Stimulated activated CD8-positive, alpha-beta memory T cell treated with anti-CD3 and anti-CD28 coated beads, Interleukin-7, amount 100 ng/mL, for 48 hours (primary cell): ENCODE data around the gene SEC16B.
"Not testable (repeated sequence)": the region's sequence is repeated elsewhere in the genome, so short reads cannot be mapped to it uniquely, and the experiment has no call there.

Source experiments
- DNase-seq, 2 donors: peaks; one replicate each; pipeline ENCODE4 v3.0.0-alpha.2; 2020; ENCODE audit warnings: low read depth in 1 of 2; ENCODE audit errors: extremely low read depth in 1 of 2

The SEC16B gene

GRCh38 chr1:177969825-177970371, at the start of gene SEC16B:
Gene SEC16B, minus strand, starts transcription at chr1:177970058. Its CDS starts 2,077 bp downstream, at chr1:177967981.
- no peak for DNase-seq

GRCh38 chr1:178019622-178020021, 49.8 kb upstream of the SEC16B start:
- no peak for DNase-seq

- no peak for DNase-seq
These were observed 49.4 kb upstream of the SEC16B start for GRCh38 chr1:178019208-178019607.

GRCh38 chr1:178017517-178017916, 47.7 kb upstream of the SEC16B start:
- no peak for DNase-seq

- DNase-seq = no peak
These were observed 42.1 kb upstream of the SEC16B start for GRCh38 chr1:178011864-178012503.

- DNase-seq = no peak
These were observed 41.6 kb upstream of the SEC16B start for GRCh38 chr1:178011465-178011828.

- no peak for DNase-seq
These were observed 41.0 kb upstream of the SEC16B start for GRCh38 chr1:178010674-178011464.

GRCh38 chr1:178006043-178006442, 36.2 kb upstream of the SEC16B start:
- no peak for DNase-seq

- DNase-seq = no peak
These were observed 35.6 kb upstream of the SEC16B start for GRCh38 chr1:178005450-178005849.

- no peak for DNase-seq
These were observed 35.1 kb upstream of the SEC16B start for GRCh38 chr1:178004926-178005391.

- DNase-seq = no peak
These were observed 29.1 kb upstream of the SEC16B start for GRCh38 chr1:177998696-177999631.

GRCh38 chr1:177996957-177997356, 27.1 kb upstream of the SEC16B start:
- no peak for DNase-seq

- no peak for DNase-seq
These were observed 25.5 kb upstream of the SEC16B start for GRCh38 chr1:177995369-177995768.

GRCh38 chr1:177986281-177986680, 16.4 kb upstream of the SEC16B start:
- DNase-seq = not testable (repeated sequence)

- no peak for DNase-seq
These were observed 14.9 kb upstream of the SEC16B start for GRCh38 chr1:177984761-177985160.

- no peak for DNase-seq
These were observed 14.3 kb upstream of the SEC16B start for GRCh38 chr1:177984136-177984525.

GRCh38 chr1:177983482-177984135, 13.8 kb upstream of the SEC16B start:
- DNase-seq = no peak

GRCh38 chr1:177983077-177983476, 13.2 kb upstream of the SEC16B start:
- no peak for DNase-seq

GRCh38 chr1:177981200-177981599, 11.3 kb upstream of the SEC16B start:
- no peak for DNase-seq

GRCh38 chr1:177979272-177979671, 9.4 kb upstream of the SEC16B start:
- no peak for DNase-seq
